Calu3 (cell line): ENCODE data around the gene RAD51B. TPM values are rescaled to one million over a fixed set of nuclear protein-coding genes. Genes with fewer than 3 reads are reported as not detected.

Source experiments
- BruUV-seq: library from RNA; stranded (reverse); fragments of 400-500 nt; replicated peaks from 2 replicates; lab custom pipeline; 2021; lab: Mats Ljungman, UMichigan
- CTCF ChIA-PET: fragments of 300-600 bp; sonication (Branson Sonifier 250); formaldehyde crosslinking; loops from one replicate; lab custom pipeline; 2022; ENCODE audit warnings: antibody characterized with exemption; lab: Charles Lee
- DNase-seq: peaks from one replicate; pipeline ENCODE4 v3.0.0; 2022
- H3K27ac Mint-ChIP-seq: one replicate; pipeline ENCODE4 v1.8.0; 2022; ENCODE audit warnings: mixed read lengths; ENCODE audit not compliant: unreplicated experiment
- H3K27me3 Mint-ChIP-seq: one replicate; pipeline ENCODE4 v1.8.0; 2022; ENCODE audit warnings: mixed read lengths; ENCODE audit not compliant: unreplicated experiment
- H3K36me3 Mint-ChIP-seq: one replicate; pipeline ENCODE4 v1.8.0; 2022; ENCODE audit warnings: mild to moderate bottlenecking, moderate library complexity, mixed read lengths; ENCODE audit not compliant: insufficient read depth, unreplicated experiment
- H3K4me1 Mint-ChIP-seq: one replicate; pipeline ENCODE4 v1.8.0; 2022; ENCODE audit warnings: mild to moderate bottlenecking, low read depth, mixed read lengths; ENCODE audit not compliant: unreplicated experiment
- H3K4me3 Mint-ChIP-seq: one replicate; pipeline ENCODE4 v1.8.0; 2022; ENCODE audit warnings: mild to moderate bottlenecking, low read depth, moderate library complexity, mixed read lengths; ENCODE audit not compliant: unreplicated experiment
- H3K9me3 Mint-ChIP-seq: one replicate; pipeline ENCODE4 v1.8.0; 2022; ENCODE audit warnings: low read depth, mixed read lengths; ENCODE audit not compliant: unreplicated experiment
- CTCF ChIP-seq: fragments of 200-600 bp; IDR thresholded peaks from one replicate; pipeline ENCODE4 v1.8.0; 2022; ENCODE audit warnings: antibody characterized with exemption; ENCODE audit not compliant: unreplicated experiment
- intact Hi-C: fragments of 100-400 bp; cut with micrococcal nuclease; formaldehyde crosslinking; loops from one replicate; pipeline ENCODE4 v1.10.0; 2022; ENCODE audit not compliant: unreplicated experiment
- total RNA-seq: library from RNA; stranded (reverse); gene quantifications from 2 replicates; pipeline ENCODE4 v1.2.3, GENCODE V29; 2022

RAD51B gene
- total RNA-seq, 1 experiment from 2014 or later = 24.7 TPM

DNA sequence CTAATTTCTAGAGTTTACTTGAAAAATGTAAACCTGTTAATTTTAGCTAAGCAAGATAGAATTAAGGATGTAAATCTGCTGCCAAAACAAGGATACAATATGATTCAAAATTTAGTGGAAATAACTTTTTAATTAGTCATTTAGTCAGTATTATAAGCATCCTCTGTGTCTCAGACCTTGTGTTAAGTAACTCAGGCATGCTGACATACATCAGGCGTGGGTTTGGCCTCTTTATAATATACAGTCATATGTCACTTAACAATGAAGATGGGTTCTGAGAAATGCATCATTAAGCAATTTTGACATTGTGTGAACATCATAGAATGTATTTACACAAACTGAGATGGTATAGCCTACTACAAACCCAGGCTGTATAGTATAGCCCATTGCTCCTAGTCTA, 586.4 kb downstream of the RAD51B start:
- BruUV-seq = no TSS peak
- no peaks in the 10 kb centered on the region for H3K9me3 Mint-ChIP-seq
- TF ChIP-seq CTCF = no peak
- DNase-seq = no peak
- CTCF ChIA-PET = no interaction called here
- H3K4me1 Mint-ChIP-seq = peaks cover 33% of the 10 kb centered on the region
- H3K36me3 Mint-ChIP-seq = no peaks in the 10 kb centered on the region
- H3K27ac Mint-ChIP-seq = no peak overlapping the region
- H3K4me3 Mint-ChIP-seq = no peak overlapping the region
- H3K27me3 Mint-ChIP-seq = no peaks in the 10 kb centered on the region
- intact Hi-C loops = no loop called here

DNA sequence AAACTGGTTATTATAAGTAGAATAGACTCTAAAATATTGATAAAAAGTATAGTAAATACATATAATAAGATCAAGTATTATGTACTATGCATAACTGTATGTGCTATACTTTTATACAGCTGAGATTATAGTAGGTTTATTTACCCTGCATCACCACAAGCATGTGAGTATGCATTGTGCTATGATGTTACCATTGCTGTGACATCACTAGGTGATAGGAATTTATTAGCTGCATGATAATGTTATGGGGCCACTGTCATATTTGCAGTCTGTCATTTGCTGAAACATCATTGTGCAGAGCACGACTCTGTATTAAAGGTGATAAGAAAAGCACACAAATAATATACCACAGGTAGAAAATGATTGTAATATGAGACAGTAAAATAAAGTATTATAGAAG, 587.7 kb downstream of the RAD51B start:
- Mint-ChIP-seq H3K27ac (no peak overlapping the region), H3K4me3 (no peak overlapping the region), H3K27me3 (no peaks in the 10 kb centered on the region), H3K4me1 (peaks cover 33% of the 10 kb centered on the region), H3K9me3 (no peaks in the 10 kb centered on the region), H3K36me3 (no peaks in the 10 kb centered on the region)
- TF ChIP-seq CTCF = no peak
- intact Hi-C loops = no loop called here
- DNase-seq = no peak
- CTCF ChIA-PET = no interaction called here
- BruUV-seq = no TSS peak

DNA sequence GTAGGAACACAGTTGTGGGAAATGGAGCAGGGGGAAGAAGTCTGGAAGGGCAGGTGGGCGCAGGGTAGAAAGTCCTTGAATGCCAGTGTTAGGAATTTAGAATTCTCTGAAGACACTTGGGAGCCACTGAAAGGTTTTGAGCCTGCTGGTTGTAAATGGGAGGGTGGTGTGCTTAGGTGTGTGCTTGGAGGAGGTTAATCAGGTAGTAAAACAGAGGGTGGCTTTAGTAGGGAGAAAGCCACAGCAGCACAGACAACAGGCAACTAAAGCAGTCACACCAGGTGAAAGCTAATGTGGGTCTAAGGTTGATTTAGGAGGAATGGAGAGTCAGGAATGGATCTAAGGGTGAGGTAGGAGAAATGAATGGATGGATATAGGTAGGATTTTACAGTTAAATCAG, 588.2 kb downstream of the RAD51B start:
- Mint-ChIP-seq H3K27ac (peak overlapping the region; percentile 36), H3K9me3 (no peaks in the 10 kb centered on the region), H3K27me3 (no peaks in the 10 kb centered on the region), H3K4me1 (peaks cover 33% of the 10 kb centered on the region), H3K4me3 (no peak overlapping the region), H3K36me3 (no peaks in the 10 kb centered on the region)
- TF ChIP-seq CTCF = no peak
- no peak for DNase-seq
- BruUV-seq = no TSS peak
- CTCF ChIA-PET = no interaction called here
- intact Hi-C loops = no loop called here

DNA sequence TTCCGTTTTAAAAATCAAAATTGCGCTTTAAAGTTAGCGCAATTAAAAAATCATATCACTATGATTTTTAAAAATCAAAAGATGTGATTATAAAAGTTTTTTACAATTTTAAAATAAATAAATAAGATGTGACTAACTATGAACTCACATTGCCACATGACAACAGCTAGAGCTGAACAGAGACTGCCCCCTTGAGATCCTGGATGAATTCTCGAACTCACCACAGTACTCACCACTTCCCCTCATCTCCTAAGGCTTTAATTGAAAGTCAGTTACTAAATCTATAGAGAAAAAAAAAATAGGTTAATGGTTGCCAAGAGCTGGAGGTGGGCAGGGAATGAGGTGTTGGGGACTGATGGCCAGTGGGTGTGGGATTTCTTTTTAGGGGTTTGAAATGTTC, 589.1 kb downstream of the RAD51B start:
- Mint-ChIP-seq H3K4me1 (peaks cover 33% of the 10 kb centered on the region), H3K4me3 (no peak overlapping the region), H3K36me3 (no peaks in the 10 kb centered on the region), H3K27me3 (no peaks in the 10 kb centered on the region), H3K27ac (no peak overlapping the region), H3K9me3 (no peaks in the 10 kb centered on the region)
- DNase-seq = no peak
- BruUV-seq = no TSS peak
- CTCF ChIA-PET = no interaction called here
- intact Hi-C loops = no loop called here
- no peak for TF ChIP-seq CTCF
